MCF 10A (cell line): ENCODE data around the gene AGBL1. TPM values are rescaled to one million over a fixed set of nuclear protein-coding genes. Genes with fewer than 3 reads are reported as not detected.

Experiments used
- BruUV-seq: library from RNA; stranded (reverse); fragments of 400-500 nt; replicated peaks from 2 replicates; lab custom pipeline; 2021; lab: Mats Ljungman, UMichigan
- CTCF ChIA-PET: fragments of 300-600 bp; sonication (Branson Sonifier 250); formaldehyde crosslinking; extraction: SDS; loops from one replicate; lab custom pipeline; 2021; ENCODE audit warnings: antibody characterized with exemption, inconsistent platforms; lab: Yijun Ruan, JAX
- POLR2A ChIA-PET: fragments of 300-600, 350-650 bp; sonication (Branson Sonifier 250); formaldehyde crosslinking; extraction: SDS; loops from one replicate; lab custom pipeline; 2020; ENCODE audit warnings: antibody characterized with exemption, inconsistent platforms; lab: Yijun Ruan, JAX
- DNase-seq: peaks from one replicate; pipeline ENCODE4 v3.0.0-alpha.2; 2018; ENCODE audit not compliant: unreplicated experiment
- H3K27ac Mint-ChIP-seq: one replicate; pipeline ENCODE4 v1.8.0; 2022; ENCODE audit warnings: mild to moderate bottlenecking, low read depth, mixed read lengths; ENCODE audit not compliant: unreplicated experiment
- H3K27me3 Mint-ChIP-seq: one replicate; pipeline ENCODE4 v1.8.0; 2022; ENCODE audit warnings: mixed read lengths; ENCODE audit not compliant: insufficient read depth, unreplicated experiment
- H3K36me3 Mint-ChIP-seq: one replicate; pipeline ENCODE4 v1.8.0; 2022; ENCODE audit warnings: mild to moderate bottlenecking, moderate library complexity, mixed read lengths; ENCODE audit not compliant: insufficient read depth, unreplicated experiment
- H3K4me1 Mint-ChIP-seq: one replicate; pipeline ENCODE4 v1.8.0; 2022; ENCODE audit warnings: mixed read lengths; ENCODE audit not compliant: insufficient read depth, unreplicated experiment
- H3K4me3 Mint-ChIP-seq: one replicate; pipeline ENCODE4 v1.8.0; 2022; ENCODE audit warnings: mild to moderate bottlenecking, moderate library complexity, mixed read lengths; ENCODE audit not compliant: unreplicated experiment
- H3K9me3 Mint-ChIP-seq: one replicate; pipeline ENCODE4 v1.8.0; 2022; ENCODE audit warnings: mixed read lengths; ENCODE audit not compliant: unreplicated experiment
- intact Hi-C: fragments of 100-400 bp; cut with micrococcal nuclease; formaldehyde crosslinking; loops from 2 replicates; pipeline ENCODE4 v1.14.1; 2022
- total RNA-seq: library from RNA; stranded (reverse); gene quantifications from 2 replicates; pipeline ENCODE4 v1.2.3, GENCODE V29; 2022
- TF ChIP-seq, protein P1 (sequence below): fragments of 200-600 bp; IDR thresholded peaks from one replicate; pipeline ENCODE4 v1.8.0; 2022; ENCODE audit warnings: antibody characterized with exemption, mild to moderate bottlenecking; ENCODE audit not compliant: unreplicated experiment

Gene AGBL1
- total RNA-seq, 1 experiment from 2014 or later, result not detected

DNA sequence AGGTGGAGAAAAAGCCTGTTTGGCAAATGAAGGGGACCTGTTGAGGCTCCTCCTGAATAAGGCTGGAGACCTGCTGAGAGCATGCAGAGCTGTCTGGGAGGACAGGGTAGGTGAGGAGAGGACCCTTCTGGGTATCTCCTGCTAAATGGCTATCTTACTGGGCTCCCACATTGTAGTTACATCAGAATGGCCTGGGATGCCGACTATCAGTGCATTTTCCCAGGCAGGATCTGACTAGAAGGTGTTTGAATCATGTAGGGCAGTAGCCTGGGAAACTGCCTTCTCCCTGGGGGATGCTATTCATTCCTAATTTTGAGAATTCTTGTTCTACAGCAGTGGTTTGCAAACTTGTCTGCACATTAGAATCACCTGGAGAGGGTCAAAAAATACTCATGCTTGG, 631 bp downstream of the AGBL1 start:
- Mint-ChIP-seq H3K4me3 (no peak overlapping the region), H3K9me3 (no peaks in the 10 kb centered on the region), H3K27me3 (peaks cover 52% of the 10 kb centered on the region), H3K4me1 (no peaks in the 10 kb centered on the region), H3K36me3 (no peaks in the 10 kb centered on the region), H3K27ac (no peak overlapping the region)
- POLR2A ChIA-PET, result no interaction called here
- no peak for DNase-seq
- CTCF ChIA-PET, result no interaction called here
- BruUV-seq, result no TSS peak
- TF ChIP-seq, protein P1, sequence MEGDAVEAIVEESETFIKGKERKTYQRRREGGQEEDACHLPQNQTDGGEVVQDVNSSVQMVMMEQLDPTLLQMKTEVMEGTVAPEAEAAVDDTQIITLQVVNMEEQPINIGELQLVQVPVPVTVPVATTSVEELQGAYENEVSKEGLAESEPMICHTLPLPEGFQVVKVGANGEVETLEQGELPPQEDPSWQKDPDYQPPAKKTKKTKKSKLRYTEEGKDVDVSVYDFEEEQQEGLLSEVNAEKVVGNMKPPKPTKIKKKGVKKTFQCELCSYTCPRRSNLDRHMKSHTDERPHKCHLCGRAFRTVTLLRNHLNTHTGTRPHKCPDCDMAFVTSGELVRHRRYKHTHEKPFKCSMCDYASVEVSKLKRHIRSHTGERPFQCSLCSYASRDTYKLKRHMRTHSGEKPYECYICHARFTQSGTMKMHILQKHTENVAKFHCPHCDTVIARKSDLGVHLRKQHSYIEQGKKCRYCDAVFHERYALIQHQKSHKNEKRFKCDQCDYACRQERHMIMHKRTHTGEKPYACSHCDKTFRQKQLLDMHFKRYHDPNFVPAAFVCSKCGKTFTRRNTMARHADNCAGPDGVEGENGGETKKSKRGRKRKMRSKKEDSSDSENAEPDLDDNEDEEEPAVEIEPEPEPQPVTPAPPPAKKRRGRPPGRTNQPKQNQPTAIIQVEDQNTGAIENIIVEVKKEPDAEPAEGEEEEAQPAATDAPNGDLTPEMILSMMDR, result no peak
- intact Hi-C loops, result no loop called here

DNA sequence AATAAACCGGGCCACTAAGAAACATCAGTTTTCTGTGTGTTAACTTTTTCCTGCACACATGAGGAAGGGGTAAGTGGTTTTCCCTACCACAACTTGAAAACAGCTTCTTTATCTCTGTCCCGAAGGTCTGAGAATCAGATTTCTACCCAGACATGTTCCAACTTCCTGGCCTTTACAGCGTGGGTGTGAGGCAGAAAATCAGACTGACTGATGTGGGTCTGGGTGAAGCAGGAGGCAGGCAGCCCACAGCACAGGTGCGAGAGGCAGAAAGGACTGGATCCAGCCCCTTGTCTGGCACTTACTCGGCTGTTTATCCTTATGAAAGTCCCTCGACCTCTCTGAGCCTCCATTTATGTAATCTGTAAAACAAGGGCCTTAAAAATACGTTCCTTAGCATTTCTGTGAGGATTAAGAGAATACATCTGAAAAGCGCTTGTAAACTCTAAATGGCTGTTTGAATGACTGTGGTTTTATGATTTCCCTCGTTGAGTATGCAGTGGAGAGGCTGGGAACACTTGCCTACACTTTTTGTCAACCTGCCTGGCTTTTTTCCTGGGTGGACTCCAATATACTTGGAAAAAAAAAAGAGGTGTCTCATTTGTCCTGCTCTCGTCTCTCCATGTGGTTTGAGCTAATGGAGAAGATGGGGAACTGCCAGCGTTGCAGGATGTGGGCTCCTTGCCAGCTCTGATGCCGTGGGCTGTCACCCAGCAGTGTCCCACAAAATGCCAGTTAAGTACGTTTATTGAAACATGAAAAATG, 3.1 kb downstream of the AGBL1 start:
- ChIA-PET CTCF (interaction anchor here (0.6 kb wide), 4 partner anchors 39 to 466 kb away, joined by 3 to 5 read pairs (median 3); no protein-coding TSS in a partner anchor), POLR2A (no interaction called here)
- Mint-ChIP-seq H3K36me3 (no peaks in the 10 kb centered on the region), H3K27me3 (peaks cover 30% of the 10 kb centered on the region), H3K9me3 (no peaks in the 10 kb centered on the region), H3K4me3 (no peak overlapping the region), H3K4me1 (no peaks in the 10 kb centered on the region), H3K27ac (no peak overlapping the region)
- no peak for DNase-seq
- intact Hi-C loops, result no loop called here
- TF ChIP-seq, protein P1, result no peak
- BruUV-seq, result no TSS peak

DNA sequence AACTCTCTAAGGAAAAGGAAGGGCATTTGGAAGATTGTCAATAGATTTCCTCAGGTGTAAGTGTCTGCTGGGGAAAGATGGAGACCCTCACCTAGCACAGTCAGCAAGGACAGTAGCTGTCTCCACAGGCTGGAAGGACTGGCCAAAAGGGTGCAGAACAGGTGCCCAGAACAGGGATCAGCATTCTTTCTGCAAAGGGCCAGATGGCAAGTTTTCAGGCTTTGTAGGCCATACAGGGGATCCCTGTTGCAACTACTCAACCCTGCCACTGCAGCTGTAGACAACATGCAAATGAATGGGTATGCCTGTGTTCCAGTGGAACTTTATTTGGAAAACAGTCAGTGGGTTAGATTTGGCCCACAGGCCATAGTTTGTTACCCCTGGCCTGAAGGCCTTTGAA, 8.1 kb downstream of the AGBL1 start:
- BruUV-seq, result no TSS peak
- no peak for DNase-seq
- Mint-ChIP-seq H3K4me1 (no peaks in the 10 kb centered on the region), H3K27me3 (peaks cover 36% of the 10 kb centered on the region), H3K9me3 (no peaks in the 10 kb centered on the region), H3K36me3 (no peaks in the 10 kb centered on the region), H3K27ac (no peak overlapping the region), H3K4me3 (no peak overlapping the region)
- intact Hi-C loops, result no loop called here
- TF ChIP-seq, protein P1, result no peak
- ChIA-PET POLR2A (no interaction called here), CTCF (no interaction called here)

DNA sequence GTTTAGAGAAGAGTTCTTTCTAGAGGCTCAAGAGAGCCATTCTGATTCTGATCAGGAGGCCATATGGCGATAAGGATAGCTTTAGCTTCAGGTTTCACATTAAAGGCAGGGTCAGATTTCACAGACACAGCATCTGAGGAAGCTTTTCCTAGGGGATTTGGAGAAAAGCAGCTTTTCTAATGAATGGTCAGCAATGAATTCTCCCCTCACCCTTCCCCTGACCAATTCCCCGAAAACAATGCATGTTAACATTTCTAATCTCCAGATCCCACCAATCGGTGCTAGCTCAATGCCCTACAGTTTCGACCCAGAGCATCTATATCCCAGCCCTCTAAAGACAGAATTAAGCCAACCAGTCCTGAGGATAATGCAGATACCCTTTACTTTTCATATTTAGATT, 9.8 kb downstream of the AGBL1 start:
- no peaks in the 10 kb centered on the region for H3K4me1 Mint-ChIP-seq
- no peak overlapping the region for H3K27ac Mint-ChIP-seq
- ChIA-PET CTCF (interaction anchor here (0.6 to 0.9 kb wide), 2 partner anchors 139 to 965 kb away, joined by 3 read pairs; no protein-coding TSS in a partner anchor), POLR2A (no interaction called here)
- TF ChIP-seq, protein P1, result no peak
- BruUV-seq, result no TSS peak
- no peak overlapping the region for H3K4me3 Mint-ChIP-seq
- no peaks in the 10 kb centered on the region for H3K9me3 Mint-ChIP-seq
- H3K36me3 Mint-ChIP-seq, result no peaks in the 10 kb centered on the region
- intact Hi-C loops, result no loop called here
- no peak for DNase-seq
- H3K27me3 Mint-ChIP-seq, result peaks cover 38% of the 10 kb centered on the region
